Nephron (organoid): ENCODE results near the gene DGCR8.

Experiments
- H3K27ac Mint-ChIP-seq, 3 experiments: 2 replicates each; pipeline ENCODE4 v1.8.0; 2020; ENCODE audit warnings: mixed read lengths in 3 of 3, mild to moderate bottlenecking in 2 of 3, moderate library complexity in 1 of 3
- H3K27me3 Mint-ChIP-seq: 2 replicates; pipeline ENCODE4 v1.8.0; 2021; ENCODE audit warnings: low read depth, mild to moderate bottlenecking, moderate library complexity, mixed read lengths
- H3K36me3 Mint-ChIP-seq: 2 replicates; pipeline ENCODE4 v1.8.0; 2020; ENCODE audit warnings: low read depth, mixed read lengths
- H3K4me1 Mint-ChIP-seq: 2 replicates; pipeline ENCODE4 v1.8.0; 2020; ENCODE audit warnings: mixed read lengths
- H3K4me3 Mint-ChIP-seq, 3 experiments: 2 replicates each; pipeline ENCODE4 v1.8.0; 2020; ENCODE audit warnings: mild to moderate bottlenecking in 3 of 3, mixed read lengths in 3 of 3, moderate library complexity in 2 of 3
- H3K9me3 Mint-ChIP-seq: 2 replicates; pipeline ENCODE4 v1.8.0; 2020; ENCODE audit warnings: mixed read lengths
- CTCF ChIP-seq, 3 experiments: fragments of 200-600 bp; sonication (generic); IDR thresholded peaks; one replicate each; pipeline ENCODE4 v1.5.0; 2021; ENCODE audit warnings: antibody characterized with exemption in 3 of 3; ENCODE audit not compliant: unreplicated experiment in 3 of 3

The DGCR8 gene

DNA sequence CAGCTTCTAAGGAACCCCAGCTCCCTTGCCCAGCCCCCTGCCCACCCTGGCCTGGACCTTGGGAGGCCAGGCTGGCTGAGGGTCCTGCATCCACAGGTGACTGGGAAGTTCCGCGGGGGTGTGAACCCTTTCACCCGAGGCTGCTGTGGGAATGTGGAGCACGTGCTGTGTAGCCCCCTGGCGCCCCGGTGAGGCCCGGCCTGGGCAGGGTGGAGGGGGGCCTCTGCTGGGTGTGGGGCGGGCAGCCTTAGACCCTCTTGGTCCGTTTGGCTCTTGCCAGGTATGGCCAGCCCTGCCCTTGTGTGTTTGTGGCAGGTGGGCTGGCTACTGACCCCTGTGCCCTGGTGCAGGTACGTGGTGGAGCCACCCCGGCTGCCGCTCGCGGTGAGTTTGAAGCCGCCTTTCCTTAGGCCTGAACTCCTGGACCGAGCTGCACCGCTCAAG, 60.5 kb downstream of the DGCR8 start:
- H3K9me3 Mint-ChIP-seq = no peaks in the 10 kb centered on the region
- H3K4me3 Mint-ChIP-seq = no peak overlapping the region
- H3K36me3 Mint-ChIP-seq = no peaks in the 10 kb centered on the region
- no peaks in the 10 kb centered on the region for H3K27me3 Mint-ChIP-seq
- H3K4me1 Mint-ChIP-seq = peaks cover 17% of the 10 kb centered on the region
- TF ChIP-seq CTCF (IDR thresholded peaks at IDR 0.05; ENCODE audit: unreplicated experiment in 3 of 3) = no peak
- no peak overlapping the region for H3K27ac Mint-ChIP-seq

GRCh38 chr22:20141186-20142077, 61.4 kb downstream of the DGCR8 start:
- Mint-ChIP-seq H3K4me1 (peaks cover 15% of the 10 kb centered on the region), H3K9me3 (no peaks in the 10 kb centered on the region), H3K27ac (no peak overlapping the region), H3K4me3 (no peak overlapping the region), H3K36me3 (no peaks in the 10 kb centered on the region), H3K27me3 (no peaks in the 10 kb centered on the region)
- no peak for TF ChIP-seq CTCF (IDR thresholded peaks at IDR 0.05; ENCODE audit: unreplicated experiment in 3 of 3)

DNA sequence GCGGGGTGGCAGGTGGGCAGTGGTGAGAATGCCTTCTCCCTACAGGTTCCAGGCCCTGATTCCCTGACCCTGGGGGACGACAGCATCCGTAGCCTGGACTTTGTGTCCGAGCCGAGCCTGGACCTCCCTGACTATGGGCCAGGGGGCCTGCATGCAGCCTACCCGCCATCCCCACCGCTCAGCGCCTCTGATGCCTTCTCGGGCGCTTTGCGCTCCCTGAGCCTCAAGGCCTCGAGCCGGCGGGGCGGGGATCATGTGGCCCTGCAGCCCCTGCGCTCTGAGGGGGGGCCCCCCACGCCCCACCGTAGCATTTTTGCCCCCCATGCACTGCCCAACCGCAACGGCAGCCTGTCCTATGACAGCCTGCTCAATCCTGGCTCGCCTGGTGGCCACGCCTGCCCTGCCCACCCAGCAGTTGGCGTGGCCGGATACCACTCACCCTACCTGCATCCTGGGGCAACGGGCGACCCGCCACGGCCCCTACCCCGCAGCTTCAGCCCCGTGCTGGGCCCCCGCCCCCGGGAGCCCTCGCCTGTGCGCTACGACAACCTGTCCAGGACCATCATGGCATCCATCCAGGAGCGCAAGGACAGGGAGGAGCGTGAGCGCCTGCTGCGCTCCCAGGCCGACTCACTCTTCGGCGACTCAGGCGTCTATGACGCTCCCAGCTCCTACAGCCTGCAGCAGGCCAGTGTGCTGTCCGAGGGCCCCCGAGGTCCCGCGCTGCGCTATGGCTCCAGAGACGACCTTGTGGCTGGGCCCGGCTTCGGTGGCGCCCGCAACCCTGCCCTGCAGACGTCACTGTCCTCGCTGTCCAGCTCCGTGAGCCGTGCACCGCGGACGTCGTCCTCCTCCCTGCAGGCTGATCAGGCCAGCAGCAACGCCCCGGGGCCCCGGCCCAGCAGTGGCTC, 62.9 kb downstream of the DGCR8 start:
- peaks cover 10% of the 10 kb centered on the region for H3K4me1 Mint-ChIP-seq
- H3K27me3 Mint-ChIP-seq = no peaks in the 10 kb centered on the region
- no peaks in the 10 kb centered on the region for H3K9me3 Mint-ChIP-seq
- H3K27ac Mint-ChIP-seq = no peak overlapping the region
- no peak for TF ChIP-seq CTCF (IDR thresholded peaks at IDR 0.05; ENCODE audit: unreplicated experiment in 3 of 3)
- no peaks in the 10 kb centered on the region for H3K36me3 Mint-ChIP-seq
- no peak overlapping the region for H3K4me3 Mint-ChIP-seq

DNA sequence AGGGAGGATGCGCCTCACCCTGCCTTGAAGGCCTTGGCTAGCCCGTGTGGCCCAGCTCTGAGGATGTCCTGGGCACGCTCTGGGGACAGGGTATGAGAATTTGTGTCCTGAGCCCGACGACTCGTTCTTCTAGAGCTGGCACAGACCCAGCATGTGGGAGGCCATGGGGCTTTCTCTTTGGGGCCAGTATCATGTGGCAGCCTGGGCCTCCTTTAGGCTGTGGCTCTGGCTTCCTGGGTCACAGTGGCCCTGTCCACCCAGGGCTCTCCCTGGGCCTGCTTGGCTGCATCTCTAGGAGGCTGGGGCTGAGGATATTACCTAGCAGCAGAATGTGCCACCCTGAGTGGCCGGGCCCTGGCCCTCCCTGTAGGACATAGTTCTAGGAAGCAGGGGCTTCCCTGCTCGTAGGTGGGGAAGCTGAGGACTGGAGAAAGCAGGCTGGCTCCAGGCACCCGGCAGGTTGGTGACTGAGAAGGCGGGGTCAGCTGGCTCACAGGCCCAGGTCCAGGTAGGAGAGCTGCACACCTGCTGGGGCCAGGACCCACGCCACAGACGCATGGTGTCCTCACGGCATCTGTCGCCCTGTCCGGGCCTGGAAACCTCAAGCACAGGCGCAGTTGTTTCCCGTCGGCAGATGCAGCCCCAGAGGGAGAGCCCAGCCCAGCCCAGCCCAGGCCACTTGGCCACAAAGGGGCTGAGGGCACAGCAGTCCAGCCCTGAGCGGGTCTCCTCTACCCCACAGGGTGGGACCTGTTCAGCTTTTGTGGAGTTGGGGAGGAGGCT, 64.0 kb downstream of the DGCR8 start:
- no peaks in the 10 kb centered on the region for H3K27me3 Mint-ChIP-seq
- peaks cover 5% of the 10 kb centered on the region for H3K4me1 Mint-ChIP-seq
- H3K9me3 Mint-ChIP-seq = no peaks in the 10 kb centered on the region
- no peak for TF ChIP-seq CTCF (IDR thresholded peaks at IDR 0.05; ENCODE audit: unreplicated experiment in 3 of 3)
- H3K4me3 Mint-ChIP-seq = no peak overlapping the region
- H3K36me3 Mint-ChIP-seq = no peaks in the 10 kb centered on the region
- H3K27ac Mint-ChIP-seq = no peak overlapping the region

- Mint-ChIP-seq H3K36me3 (no peaks in the 10 kb centered on the region), H3K4me3 (no peak overlapping the region), H3K27me3 (no peaks in the 10 kb centered on the region), H3K9me3 (no peaks in the 10 kb centered on the region), H3K4me1 (peaks cover 5% of the 10 kb centered on the region), H3K27ac (no peak overlapping the region)
- no peak for TF ChIP-seq CTCF (IDR thresholded peaks at IDR 0.05; ENCODE audit: unreplicated experiment in 3 of 3)
These were observed 65.3 kb downstream of the DGCR8 start for GRCh38 chr22:20145206-20145831.
